Tibial nerve (tissue), 4 donors: ENCODE results near the gene ILKAP.

Experiments
- EP300 ChIP-seq, 2 donors: sonication (generic); formaldehyde crosslinking; IDR thresholded peaks; one replicate each; pipeline ENCODE4 v1.6.1; 2017; ENCODE audit warnings: antibody characterized with exemption in 2 of 2, mild to moderate bottlenecking in 1 of 2
- POLR2A ChIP-seq, 2 donors: fragments of 450-650 bp; IDR thresholded peaks; one replicate each; pipeline ENCODE4 v1.6.1; 2017; ENCODE audit warnings: antibody characterized with exemption in 2 of 2, mild to moderate bottlenecking in 2 of 2, moderate library complexity in 2 of 2
- TF ChIP-seq, protein P1 (sequence below), 5 experiments: fragments of 200-600 bp in 3 of 5; fragments of 450-650 bp in 2 of 5; sonication (generic) in 3 of 5; IDR thresholded peaks; one replicate each; pipeline ENCODE4 v1.5.1; 2016 to 2019; ENCODE audit warnings: antibody characterized with exemption in 5 of 5, mild to moderate bottlenecking in 3 of 5, moderate library complexity in 2 of 5

DNA sequence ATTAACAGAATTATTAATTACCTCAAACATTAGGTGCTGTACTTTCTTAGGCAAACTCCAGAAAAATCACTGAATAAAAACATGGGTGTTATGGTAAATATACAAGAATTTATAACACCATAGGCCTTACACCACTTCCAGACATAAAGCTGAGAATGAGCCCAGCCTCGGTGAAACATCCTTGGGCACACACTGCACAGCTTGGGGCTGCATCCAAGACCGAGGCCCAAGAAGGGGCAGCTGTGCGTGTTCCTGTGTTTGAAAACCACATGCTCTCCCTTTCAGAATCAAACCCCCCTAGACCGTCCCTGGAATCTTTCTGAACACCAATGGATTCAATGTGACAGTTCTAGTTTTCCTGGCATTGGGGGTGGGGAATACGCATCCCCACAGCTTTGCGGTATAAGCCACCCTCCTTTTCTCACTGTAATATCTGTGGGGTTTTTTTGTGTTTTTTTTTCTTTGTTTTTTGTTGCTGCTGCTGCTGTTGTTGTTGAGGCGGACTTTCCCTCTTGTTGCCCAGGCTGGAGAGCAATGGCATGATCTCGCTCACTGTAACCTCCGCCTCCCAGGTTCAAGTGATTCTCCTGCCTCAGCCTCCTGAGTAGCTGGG, 31.8 kb downstream of the ILKAP start:
- TF ChIP-seq EP300 (IDR thresholded peaks at IDR 0.05) (no peak), POLR2A (IDR thresholded peaks at IDR 0.05) (no peak)
- TF ChIP-seq, protein P1, sequence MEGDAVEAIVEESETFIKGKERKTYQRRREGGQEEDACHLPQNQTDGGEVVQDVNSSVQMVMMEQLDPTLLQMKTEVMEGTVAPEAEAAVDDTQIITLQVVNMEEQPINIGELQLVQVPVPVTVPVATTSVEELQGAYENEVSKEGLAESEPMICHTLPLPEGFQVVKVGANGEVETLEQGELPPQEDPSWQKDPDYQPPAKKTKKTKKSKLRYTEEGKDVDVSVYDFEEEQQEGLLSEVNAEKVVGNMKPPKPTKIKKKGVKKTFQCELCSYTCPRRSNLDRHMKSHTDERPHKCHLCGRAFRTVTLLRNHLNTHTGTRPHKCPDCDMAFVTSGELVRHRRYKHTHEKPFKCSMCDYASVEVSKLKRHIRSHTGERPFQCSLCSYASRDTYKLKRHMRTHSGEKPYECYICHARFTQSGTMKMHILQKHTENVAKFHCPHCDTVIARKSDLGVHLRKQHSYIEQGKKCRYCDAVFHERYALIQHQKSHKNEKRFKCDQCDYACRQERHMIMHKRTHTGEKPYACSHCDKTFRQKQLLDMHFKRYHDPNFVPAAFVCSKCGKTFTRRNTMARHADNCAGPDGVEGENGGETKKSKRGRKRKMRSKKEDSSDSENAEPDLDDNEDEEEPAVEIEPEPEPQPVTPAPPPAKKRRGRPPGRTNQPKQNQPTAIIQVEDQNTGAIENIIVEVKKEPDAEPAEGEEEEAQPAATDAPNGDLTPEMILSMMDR (IDR thresholded peaks at IDR 0.05), result no peak
